Stimulated activated CD8-positive, alpha-beta memory T cell treated with anti-CD3 and anti-CD28 coated beads, Interleukin-12 subunit alpha, Interleukin-12 subunit beta, amount 100 ng/mL, for 24 hours (primary cell): ENCODE results near the gene USH2A.

ENCODE experiments used
- DNase-seq: peaks from one replicate; pipeline ENCODE4 v3.0.0-alpha.2; 2020; ENCODE audit errors: extremely low read depth

Gene USH2A

GRCh38 chr1:215958841-215959240 lies 464.4 kb downstream of the USH2A start:
- no peak for DNase-seq

- DNase-seq = no peak
Measured at GRCh38 chr1:215957663-215958062, 465.6 kb downstream of the USH2A start.

- DNase-seq = no peak
Measured at GRCh38 chr1:215932558-215932957, 490.7 kb downstream of the USH2A start.

GRCh38 chr1:215926670-215927069 lies 496.6 kb downstream of the USH2A start:
- no peak for DNase-seq

- no peak for DNase-seq
Measured at GRCh38 chr1:215923129-215923824, 500.0 kb downstream of the USH2A start.

- no peak for DNase-seq
Measured at GRCh38 chr1:215911406-215911968, 511.8 kb downstream of the USH2A start.

- DNase-seq = no peak
Measured at GRCh38 chr1:215905493-215906115, 517.6 kb downstream of the USH2A start.

GRCh38 chr1:215900684-215901083 lies 522.6 kb downstream of the USH2A start:
- no peak for DNase-seq

GRCh38 chr1:215899901-215900300 lies 523.3 kb downstream of the USH2A start:
- DNase-seq = no peak

- DNase-seq = no peak
Measured at GRCh38 chr1:215895893-215896292, 527.4 kb downstream of the USH2A start.

- DNase-seq = no peak
Measured at GRCh38 chr1:215895276-215895675, 528.0 kb downstream of the USH2A start.

GRCh38 chr1:215894617-215895016 lies 528.6 kb downstream of the USH2A start:
- no peak for DNase-seq

- no peak for DNase-seq
Measured at GRCh38 chr1:215891266-215892057, 531.8 kb downstream of the USH2A start.

- DNase-seq = no peak
Measured at GRCh38 chr1:215890438-215890837, 532.8 kb downstream of the USH2A start.

- DNase-seq = no peak
Measured at GRCh38 chr1:215889871-215890270, 533.4 kb downstream of the USH2A start.

- DNase-seq = no peak
Measured at GRCh38 chr1:215888159-215888558, 535.1 kb downstream of the USH2A start.

- DNase-seq = no peak
Measured at GRCh38 chr1:215887627-215888026, 535.6 kb downstream of the USH2A start.

- no peak for DNase-seq
Measured at GRCh38 chr1:215883004-215883403, 540.2 kb downstream of the USH2A start.

- no peak for DNase-seq
Measured at GRCh38 chr1:215878843-215879242, 544.4 kb downstream of the USH2A start.

- no peak for DNase-seq
Measured at GRCh38 chr1:215878128-215878527, 545.1 kb downstream of the USH2A start.

- no peak for DNase-seq
Measured at GRCh38 chr1:215877452-215877951, 545.7 kb downstream of the USH2A start.

GRCh38 chr1:215875712-215876111 lies 547.5 kb downstream of the USH2A start:
- no peak for DNase-seq
